ENCODE results near the gene IFFO2.

The IFFO2 gene

DNA sequence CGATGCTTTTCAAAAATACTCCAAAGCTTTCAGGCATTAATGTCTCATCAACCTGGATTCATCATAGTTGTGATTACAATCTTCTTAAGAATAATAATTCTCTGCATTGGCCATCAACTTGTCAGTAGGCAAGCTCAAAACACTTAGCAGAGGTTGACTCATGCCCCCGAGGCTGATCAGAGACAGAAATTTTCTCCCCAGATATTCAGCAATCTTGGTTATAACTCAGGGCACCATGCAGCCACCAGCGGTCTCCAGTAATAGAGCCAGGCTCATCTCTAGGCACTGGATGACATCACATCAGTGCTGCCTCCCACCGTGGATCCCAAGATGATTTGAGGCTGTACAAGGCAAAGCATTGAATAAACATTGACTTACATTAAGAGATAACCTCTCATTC, 14.3 kb upstream of the IFFO2 start:
- no peak for ATAC-seq

DNA sequence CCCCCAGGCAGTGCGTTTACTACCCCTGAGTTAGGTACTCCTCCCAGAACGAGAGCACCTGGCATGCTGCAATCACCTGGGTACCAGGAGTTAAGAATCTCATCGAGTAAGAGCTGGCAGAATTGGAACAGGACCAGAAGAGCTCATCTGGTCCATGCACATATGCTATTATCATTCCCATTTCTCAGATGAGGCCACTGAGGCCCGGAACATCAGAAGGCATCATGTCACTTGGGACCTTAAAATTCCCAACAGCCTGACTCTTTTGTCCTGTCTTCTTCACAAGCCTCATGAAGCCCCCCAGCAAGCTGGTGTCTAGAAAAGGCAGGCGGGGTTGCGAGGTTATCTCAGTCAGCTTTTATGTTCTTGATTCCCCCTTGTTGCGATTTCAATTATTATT, 13.9 kb upstream of the IFFO2 start:
- ATAC-seq = no peak

DNA sequence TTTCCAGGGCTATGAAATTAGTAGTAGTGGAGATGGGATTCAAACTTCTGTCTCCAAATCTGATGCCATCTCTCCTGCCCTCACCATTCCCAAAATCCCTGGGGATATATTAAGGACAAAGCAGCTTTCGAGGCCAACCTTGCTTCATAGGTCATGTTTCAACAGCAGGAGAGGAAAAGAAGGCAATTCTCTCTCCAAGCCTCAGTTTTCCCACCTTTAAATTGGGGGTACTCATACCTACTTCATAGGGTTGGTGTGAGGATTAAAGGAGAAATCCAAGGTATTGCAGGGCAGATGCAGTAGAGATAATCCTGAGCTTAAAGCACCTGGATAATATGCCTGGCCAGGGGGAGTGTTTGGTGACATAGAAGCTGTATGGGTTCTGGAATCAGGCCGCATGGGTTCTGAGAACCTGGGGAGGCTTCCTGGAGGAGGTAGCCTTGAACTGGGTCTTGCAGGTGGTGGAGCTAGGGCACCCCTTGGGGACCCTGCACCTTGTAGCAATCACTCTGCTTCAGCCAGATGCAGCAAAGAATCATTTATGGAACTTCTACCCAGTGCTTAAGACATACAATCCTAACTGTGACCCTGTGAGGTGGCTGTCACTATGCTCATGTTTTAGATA, 10.7 kb upstream of the IFFO2 start:
- no peak for ATAC-seq

DNA sequence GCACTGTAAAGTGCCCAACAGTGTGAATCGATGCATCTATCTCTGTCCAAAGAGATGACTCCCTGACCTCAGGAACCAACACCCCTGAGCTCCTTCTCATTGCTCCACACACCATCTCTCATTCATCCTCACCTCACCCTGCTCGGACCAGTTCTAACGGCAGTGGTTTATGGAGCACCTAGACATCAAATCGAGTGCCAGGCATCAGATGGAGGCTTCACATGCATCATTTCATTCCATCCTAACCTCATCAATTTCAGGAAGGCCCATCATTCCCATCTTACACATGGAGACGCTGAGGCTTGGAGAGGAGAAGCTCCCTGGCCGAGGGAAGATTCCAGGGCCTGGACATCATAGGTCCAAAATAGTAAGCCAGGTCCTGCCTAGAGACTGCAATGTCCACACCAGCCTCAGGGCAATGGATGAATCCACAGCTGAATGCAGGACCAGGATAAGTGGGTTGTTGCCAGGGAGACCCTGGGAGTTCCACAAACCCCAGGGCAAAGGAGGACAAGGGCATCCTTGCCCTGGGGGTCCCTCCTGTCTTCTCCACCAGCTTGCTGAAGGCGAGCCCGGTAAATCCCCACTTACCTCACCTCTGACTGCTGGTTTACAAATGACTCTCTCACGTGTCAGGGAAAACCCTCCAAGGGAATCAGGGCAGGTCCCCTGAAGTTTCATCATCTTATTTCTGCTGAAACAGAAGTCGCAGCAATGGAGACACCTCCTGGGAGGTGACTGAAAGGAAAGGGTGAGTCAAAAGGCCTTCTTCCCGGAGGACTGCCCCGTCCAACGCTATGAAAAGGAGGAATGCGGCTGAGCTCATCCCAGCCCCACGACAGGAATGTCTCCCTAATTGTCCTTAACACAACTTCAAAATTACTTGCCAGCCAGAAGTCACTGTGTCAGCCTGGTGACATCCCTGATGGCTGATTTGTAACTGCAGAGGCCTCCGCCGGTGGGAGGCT, 9.0 kb upstream of the IFFO2 start:
- ATAC-seq = peak; percentile 73 to 74

DNA sequence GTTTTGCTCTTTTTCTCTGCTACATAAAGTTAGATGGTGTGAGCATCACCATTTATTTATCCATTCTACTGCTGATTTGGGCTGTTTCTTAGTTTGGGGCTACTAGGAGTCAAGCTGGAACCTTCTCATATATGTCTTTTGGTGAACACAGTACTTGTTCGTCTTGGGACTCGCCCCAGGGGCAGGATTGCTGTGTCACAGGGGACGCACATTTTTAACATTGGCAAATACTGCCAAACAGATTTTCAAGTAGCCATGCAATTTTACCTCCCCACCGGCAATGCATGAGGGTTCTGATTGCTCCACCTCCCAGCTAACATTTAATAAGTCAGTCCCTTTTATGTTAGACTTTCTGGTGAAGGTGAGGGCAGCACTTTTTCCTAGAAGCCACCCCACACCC, 7.5 kb upstream of the IFFO2 start:
- no peak for ATAC-seq

DNA sequence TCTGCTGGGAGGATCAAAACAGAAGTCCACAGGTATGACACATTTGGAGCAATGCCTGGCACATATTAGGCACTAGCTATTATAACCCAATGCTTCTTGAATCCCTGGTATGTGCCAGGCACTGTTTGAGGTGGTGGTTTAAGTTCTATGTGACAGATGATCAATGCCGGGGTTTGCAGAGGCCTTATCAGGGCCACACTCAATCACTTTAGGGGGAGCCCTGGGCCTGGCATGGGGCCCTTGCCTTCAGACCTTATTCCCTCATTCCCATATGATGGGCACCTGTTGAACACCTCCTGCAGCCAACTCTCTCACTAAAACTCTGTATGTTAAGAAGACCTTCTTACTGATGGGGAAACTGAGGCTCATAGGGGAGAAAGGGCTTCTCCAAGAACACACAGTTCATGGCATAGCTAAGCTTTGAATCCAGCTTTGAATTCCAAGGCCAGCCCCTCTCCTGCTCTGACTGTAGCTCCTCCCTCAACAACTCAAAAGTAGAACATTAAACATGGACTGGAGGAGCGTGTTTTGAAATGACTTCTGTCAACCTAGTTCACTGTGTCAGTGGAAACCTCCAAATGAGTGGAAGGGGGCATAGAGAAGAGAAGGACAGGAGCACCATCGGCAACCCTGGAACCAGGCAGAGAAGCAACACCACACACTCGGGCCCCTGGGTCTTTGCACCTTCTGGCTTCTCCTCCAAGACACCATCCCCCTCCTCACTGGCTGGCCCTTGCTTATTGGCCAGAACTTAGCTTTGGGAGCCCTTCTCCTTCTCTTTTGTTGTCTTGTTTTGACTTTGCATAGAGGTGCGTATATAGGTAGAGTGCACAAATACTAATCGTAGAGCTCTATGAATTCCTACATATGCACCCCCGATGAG, 6.6 kb upstream of the IFFO2 start:
- ATAC-seq = no peak

DNA sequence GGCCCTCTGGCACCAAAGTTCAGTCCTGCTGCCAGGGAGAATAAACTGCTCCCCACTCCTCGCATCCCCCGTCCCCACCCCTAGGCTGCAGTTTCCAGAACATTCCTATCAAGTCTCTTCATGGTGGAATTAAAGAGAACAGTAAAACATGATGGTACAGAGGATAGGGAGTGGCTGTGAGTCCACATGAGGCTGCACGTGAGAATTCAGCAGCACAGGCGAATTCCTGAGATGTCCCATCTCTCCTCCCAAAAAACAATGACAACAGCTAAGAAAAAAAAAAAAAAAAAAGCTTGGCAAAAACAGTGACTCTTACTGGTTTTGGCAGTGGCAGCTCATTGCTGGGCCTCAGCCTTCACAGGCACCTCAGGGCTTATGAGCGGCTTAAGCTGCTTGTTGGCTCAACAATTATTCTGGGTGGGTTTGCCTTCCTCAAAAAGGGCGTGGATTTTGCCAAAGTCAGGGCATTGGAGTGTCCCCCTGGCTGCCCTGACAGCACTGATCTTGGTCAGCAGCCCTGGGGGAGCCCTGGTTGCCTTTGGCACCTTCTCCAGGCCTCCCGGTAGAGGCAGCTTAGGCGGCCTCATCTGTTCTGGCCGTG, 5.7 kb upstream of the IFFO2 start:
- ATAC-seq = no peak

DNA sequence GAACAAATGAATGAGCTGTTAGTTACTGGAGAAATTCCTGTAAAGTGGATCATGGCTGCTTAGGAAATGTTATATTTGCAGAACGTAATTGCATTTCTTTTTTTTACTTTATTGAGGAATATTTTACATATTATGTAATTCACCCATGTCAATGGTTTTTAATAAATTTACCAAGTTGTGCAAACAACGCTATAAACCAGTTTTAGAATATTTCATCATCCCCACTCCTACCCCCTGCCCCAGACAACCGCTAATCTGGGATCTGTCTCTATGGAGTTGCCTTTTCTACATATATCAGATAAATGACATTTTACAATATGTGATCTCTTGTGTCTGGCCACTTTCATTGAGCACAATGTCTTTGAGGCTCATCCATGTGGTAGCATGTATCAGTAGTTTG, 4.3 kb upstream of the IFFO2 start:
- ATAC-seq = no peak

DNA sequence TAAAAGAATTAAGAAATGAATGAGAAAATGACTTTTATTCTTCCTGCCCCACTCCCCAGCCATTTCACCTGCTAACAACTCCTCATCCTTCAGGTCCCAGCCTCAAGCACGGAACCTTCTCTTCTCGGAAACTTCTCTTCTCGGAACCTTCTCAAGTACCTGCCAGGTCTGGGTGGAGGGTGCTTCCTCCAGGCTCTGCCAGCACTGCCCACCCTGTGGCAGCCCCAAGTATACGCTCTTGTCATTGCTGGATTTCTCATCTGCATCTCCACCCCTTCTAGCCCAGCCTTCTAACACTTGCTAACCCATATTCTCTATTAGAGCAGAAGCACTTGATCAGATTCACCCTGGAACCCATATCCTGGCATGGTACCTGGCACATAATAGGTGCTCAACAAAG, 3.9 kb upstream of the IFFO2 start:
- ATAC-seq = no peak

DNA sequence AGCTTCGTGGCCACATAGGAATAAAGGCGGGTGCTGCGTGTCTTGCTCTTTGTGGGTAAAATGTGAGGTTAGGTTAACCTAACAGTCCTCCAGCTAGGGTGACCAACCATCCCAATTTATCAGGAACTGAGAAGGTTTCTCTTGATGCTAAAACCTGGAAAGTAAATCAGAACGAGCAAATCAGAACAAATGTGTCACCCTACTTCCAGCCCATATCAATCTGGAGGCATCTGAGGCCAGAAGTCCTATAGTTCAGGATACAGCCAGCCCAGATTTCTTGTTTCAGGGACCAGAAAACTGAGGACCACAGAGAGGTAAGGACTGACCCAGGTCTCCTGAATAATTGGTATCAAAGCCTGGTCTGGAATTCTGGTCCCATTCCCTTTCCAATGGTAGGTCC, 3.1 kb upstream of the IFFO2 start:
- ATAC-seq = no peak

DNA sequence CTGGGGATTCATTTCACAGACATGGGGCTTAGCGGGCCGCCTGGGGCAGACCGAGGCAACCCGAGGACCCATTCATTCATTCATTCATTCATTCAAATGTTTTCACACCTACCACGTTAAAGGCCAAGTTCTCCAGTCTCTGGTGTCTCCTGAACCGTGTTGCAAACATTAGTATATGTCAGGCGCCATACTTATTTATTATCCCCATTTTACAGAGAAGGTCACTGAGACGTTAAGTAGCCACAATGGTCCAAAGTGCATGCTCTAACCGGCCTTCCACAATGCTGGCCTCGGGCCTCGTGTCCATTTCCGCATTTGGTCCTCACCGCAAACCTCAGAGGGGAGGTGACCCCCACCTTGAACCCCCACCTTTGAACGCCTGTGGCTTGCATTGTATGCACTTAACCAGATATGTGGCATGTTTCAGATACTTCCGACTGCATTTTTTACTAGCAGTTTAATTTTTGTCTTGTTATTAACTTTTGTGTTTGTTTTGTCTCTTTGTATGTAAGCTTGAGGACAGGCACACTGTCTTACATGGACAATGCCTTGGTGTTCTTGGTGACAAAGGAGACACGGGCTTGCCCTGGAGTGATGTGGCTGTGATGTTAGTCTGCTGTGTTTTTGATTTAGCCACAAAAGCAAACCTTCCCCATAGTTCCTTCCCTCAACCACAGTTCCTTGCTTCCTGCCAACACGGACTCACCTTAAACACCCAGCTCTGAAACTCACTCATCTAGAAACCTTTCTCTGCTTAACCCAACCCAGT, 1.2 kb upstream of the IFFO2 start:
- ATAC-seq = no peak

DNA sequence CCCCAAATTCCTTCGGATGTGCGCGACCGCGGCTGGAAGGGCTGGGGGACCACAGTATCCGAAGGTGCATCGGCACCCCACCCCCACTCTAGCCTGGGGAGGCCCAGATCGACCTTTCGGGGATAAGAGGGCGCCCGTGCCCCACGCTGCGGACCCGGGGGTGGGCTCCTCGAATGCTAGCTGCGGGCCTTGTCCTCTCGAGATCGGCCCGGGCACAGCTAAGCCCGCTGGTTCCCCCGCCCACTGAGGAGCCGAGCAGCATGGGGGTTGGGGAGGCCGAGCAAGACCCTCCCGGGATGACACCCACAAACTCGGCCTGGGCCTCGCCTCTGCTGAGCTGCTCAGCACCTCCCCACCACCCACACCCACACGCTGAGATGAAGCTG, 653 bp upstream of the IFFO2 start:
- ATAC-seq = no peak

DNA sequence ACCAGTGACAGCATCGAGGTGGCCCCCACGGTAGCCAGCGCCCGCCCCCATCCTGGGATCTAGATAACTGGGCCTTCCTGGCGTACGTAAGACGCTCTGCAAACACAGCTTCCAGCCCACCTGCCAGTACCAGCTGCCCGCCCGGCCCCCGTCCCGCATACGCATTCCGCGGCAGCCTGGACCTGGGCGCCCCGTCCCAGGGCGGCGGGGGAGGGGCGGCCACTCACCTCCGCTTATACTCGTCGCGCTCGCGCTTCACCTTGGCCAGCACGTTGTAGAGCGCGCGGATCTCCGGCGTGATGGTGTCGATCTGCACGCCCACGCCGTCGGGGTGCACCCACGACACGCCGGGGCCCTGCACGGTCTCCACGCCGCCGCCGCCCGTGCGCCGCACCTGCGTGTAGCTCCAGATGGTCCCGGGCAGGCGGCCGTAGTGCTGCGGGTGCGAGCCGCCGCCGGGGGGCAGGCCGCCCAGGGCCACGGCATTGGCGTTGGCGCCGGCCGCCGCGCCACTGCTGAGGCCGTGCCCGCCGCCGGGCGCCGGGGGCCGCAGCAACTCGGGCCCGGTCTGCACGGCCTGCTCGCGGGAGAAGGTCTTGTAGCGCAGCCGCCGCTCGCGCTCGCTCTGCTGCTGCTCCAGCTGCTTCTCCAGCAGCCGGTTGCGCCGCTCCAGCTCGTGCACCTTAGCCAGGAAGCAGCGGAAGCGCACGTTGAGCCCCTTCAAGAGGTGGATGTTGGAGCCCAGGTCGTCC, 859 bp downstream of the IFFO2 start:
- peak; percentile 6 to 8 for ATAC-seq

DNA sequence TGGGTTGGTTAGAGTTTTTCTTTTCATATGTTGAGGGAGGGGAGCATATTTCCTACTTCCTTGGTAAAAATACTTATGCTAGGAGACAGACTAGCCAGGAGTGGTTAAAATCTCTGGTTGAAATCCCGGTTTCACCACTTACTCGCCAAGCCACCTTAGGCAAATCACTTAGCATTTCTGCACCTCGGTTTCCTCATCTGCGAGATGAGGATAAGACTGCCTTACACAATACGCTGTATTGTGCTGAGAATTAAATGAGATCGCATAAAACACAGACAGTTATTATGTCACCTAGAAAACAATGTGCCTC, 1.4 kb downstream of the IFFO2 start:
- ATAC-seq = no peak

DNA sequence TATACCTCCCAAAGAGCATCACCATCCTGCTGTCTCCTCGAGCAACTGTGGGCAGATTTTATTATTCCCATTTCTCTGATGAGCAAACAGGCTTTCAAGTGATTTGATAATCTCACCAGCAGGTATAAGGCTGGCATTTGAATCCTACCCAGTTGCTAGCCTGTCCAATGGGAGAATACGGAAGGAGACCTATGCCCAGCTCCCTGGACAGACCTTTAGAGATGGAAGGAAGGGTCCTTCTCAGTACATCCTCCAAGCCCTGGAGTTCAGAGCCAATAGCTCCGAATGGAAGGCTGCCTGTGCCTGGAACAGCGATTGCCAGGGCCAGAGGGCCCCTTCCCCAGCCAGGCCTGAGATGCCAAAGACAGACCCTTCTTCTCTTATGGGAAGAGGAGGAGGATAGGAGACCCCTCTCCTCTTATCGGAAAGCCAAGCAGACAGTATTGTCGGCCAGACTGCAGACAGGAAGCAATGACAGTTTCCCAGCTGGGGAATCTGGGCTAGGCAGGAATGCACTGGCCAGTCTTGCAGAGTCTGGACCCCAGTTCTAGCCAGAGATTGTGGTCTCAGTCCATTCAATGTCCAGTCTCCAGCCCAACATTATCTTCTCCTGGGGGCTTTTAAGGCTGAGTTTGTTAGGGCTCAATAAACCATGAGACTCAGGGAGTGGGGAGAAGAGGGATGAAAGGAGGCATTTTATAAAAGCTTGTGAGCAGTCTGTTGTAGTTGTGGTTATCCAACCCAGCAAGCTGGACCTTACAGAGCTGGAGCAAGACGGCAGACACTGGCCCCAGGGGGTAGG, 2.0 kb downstream of the IFFO2 start:
- ATAC-seq = no peak

DNA sequence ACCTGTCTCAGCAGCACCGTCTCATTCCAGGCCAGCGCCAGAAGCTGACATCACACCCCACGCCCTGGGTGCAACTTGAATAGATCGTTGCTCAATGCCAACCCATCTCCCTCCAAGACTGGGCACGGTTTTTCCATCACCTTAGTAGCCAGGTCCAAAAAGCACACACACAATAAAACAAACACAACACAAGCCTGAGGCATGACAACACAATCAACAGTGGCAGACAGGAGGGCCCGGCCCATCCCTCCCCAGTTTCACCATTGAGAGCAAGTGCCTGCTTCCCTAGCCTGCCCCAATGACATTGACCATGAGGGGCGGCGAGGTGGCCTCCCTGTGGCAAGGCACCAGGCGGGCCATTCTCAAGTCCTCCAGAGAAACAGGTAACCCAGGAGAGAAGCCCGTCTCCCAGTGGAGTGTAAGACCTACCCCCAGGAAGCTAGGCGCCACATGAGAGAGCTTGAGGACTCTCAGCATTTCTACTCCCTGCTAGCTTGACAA, 2.7 kb downstream of the IFFO2 start:
- no peak for ATAC-seq

DNA sequence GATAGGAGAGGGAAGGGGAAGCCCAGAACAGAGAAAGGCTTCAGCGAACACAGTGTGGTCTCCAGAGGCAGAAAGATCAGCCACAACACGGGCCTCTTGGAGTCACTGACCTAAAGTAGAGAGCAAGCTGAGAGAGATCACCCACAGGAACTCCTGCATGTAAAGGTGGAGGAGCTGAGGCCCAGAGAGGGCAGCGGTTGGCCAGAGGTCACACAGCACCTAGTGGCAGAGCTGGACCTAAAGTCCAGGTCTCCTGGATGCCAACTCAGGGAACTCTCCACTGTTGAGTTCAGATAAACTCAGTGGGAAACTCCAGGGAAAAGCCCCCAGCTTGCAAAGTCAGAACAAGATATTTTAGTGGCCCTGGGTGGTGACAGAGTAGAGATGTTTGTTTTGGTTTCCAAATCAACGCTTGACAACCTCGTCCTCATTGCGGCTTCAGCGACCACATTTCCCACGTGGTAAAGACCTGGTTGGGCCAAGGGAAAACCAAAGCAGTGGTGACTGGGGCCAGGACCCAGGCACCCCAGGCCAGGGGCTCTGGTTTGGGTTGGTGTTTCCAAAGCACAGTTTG, 4.6 kb downstream of the IFFO2 start:
- peak; percentile 65 for ATAC-seq

DNA sequence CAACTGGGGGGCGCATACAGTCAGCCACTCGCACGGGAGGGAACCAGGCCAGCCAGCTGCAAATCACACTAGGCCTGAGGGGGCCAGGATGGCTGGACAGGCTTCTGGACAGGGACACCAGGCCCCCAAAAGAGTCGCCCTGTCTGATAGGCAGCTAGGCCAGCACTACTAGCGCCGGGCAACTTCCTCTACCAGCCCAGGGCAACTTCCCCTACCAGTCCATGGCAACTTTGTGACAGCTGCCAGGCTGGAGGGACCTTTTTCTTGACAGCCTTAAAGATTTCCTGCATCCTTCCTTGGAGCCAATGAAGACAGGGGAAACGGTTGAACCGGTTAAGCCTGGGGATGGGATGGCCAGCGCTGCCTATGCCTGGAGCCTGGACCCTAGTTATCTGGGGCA, 5.1 kb downstream of the IFFO2 start:
- no peak for ATAC-seq

DNA sequence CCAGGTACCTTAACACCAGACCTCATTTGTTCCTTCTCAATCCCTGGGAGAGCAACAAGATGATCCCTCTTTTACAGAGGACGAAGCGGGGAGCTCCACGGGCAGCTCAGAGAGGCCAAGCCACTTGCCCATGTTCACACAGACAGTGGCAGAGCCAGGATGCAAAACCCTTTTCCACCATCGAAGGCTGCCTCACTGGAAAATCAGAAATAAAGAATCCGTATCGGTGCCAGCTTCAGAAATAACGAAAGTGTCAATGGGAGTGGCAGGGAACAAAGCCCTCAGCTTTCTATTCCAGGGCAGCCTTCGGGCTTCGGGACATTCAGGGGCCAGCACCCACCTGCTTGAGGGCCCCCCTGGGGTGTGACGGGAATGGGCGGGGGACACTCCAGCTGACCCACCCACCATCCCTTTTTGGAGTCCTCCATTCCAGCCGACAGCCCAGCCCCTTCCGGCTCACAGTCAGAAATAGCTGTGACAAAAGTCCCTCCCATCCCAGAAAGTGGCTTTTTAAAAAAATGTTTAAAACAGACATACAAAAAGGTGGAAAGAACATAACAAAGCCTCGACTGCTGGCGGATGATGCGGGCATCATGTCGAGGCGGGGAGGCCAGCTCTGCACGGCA, 6.0 kb downstream of the IFFO2 start:
- no peak for ATAC-seq
